Daoy (cell line): ENCODE measurements around the gene ACOT4. TPM values are rescaled to one million over a fixed set of nuclear protein-coding genes. Genes with fewer than 3 reads are reported as not detected.
"Not testable (repeated sequence)": the region's sequence is repeated elsewhere in the genome, so short reads cannot be mapped to it uniquely, and the experiment has no call there.

Experiments
- DNase-seq: peaks from one replicate; pipeline ENCODE4 v3.0.0-alpha.2; 2015; ENCODE audit warnings: low read depth
- total RNA-seq: library from RNA; depleted of rRNA; stranded (reverse); fragments of >200 nt; shearing (Covaris generic); gene quantifications from 2 replicates; pipeline ENCODE4 v1.2.3, GENCODE V29; 2014

Gene ACOT4
- total RNA-seq, 1 experiment from 2014 or later = 1.1 TPM

- DNase-seq = not testable (repeated sequence)
Observed at GRCh38 chr14:73577214-73577613, 14.5 kb upstream of the ACOT4 start.

DNA sequence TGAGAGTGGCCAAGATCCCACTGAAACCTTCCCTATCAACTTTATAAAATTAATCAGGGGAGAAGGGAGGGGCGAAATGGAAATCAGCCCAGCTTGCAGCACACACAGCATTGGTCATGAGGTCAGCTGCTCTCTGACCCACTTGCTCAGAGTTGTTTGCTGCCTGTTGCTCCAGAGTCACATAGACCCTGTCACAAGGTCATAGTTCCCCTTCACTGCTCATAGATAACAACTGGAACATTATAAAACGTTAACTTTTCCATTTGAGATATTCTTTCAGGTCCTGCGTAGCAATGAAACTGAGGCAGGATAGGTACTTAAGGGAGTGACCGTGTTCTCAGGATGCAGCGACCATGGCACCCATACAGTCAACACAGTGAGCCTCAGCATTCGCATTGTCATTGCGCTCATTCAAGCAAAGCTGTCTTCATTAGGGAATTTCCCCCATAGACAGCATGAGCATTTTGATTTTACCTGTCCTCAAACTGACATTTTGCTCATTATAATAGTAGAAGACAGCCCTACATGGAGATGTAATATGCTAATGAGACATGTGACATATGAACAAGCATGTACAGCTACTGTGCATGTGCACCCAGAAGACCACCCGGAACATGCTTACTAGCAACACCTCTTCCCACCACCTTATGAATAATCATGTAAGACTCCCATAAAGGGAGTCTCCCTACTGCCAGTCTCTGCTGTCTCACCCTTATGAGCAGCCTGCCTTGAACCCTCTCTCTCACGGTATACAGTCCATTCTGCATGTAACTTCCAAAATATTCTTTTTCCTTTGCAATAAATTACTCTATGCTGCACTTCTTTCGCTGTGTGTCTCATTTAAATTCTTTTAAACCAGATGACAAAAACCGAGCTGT lies 9.3 kb upstream of the ACOT4 start:
- not testable (repeated sequence) for DNase-seq

DNA sequence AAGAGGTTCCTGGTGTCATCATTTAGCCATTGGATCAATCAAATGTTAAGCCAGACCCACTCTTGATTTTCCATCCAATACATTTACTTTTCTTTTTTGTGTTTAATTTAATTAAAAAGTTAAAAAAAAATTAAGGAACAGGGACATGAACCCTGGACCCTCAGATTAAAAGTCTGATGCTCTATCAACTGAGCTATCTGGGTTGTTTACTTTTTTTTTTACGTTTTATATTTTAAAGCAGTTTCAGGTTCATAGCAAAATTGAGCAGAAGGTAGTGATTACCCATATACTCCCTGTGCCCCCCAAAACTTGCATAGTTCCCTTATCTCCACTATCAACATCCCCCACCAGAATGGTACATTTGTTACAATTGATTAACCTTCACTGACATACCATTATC lies 3.0 kb upstream of the ACOT4 start:
- DNase-seq = no peak

DNA sequence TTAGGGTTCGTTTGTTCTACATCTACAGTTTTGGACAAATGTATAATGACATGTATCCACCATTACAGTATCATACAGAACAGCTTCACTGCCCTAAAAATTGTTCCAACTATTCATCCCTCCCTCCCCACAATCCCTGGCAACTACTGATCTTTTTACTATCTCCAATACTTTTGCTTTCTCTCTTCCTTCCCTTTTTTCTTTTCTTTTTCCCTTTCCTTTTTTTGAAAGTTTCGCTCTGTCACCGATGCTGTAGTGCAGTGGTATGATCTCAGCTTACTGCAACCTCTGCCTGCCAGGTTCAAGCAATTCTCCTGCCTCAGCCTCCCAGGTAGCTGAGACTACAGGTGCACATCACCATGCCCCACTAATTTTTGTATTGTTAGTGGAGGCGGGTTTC lies 2.6 kb upstream of the ACOT4 start:
- DNase-seq = no peak

DNA sequence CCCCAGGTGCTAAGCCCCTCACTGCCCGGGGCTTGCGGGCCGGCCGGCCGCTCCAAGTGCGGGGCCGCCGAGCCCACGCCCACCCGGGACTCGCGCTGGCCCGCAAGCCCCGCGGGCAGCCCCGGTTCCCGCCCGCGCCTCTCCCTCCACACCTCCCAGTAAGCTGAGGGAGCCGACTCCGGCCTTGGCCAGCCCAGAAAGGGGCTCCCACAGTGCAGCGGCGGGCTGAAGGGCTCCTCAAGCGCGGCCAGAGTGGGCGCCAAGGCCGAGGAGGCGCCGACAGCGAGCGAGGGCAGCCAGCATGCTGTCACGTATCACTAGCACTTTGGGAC lies 1.0 kb upstream of the ACOT4 start:
- not testable (repeated sequence) for DNase-seq

DNA sequence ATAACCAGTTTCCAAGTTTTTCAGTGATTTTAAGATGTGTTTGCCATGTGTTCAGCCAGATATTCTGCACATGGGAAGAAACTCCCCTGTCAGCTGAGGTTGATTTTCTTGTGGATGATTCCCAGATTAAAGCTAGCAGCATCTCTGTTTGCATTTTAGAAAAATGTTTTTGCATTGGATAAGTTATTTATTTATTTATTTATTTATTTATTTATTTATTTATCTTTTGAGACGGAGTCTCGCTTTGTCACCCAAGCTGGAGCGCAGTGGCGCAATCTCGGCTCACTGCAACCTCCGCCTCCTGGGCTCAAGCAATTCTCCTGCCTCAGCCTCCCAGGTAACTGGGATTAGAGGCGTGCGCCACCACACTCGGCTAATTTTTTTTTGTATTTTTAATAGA lies 2.8 kb downstream of the ACOT4 start:
- no peak for DNase-seq

DNA sequence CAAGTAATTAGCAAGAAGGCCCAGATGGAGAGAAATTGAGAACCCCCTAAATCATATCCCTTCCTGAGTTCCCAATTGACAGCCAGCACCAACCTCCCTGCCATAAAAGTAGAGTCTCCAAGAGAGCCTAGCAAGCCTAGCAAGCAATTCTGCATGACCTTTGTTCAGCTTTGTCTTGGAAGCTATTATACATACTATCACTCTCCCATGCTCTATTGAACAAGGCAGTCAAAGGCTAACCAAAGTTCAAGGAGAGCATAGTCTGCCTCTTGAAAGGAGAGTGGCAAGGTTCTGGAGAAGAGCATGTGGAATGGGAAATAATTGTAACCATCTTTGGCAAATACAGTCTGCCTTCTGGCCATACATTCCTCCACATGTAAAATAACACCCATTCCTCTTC lies 7.8 kb downstream of the ACOT4 start:
- DNase-seq = no peak

DNA sequence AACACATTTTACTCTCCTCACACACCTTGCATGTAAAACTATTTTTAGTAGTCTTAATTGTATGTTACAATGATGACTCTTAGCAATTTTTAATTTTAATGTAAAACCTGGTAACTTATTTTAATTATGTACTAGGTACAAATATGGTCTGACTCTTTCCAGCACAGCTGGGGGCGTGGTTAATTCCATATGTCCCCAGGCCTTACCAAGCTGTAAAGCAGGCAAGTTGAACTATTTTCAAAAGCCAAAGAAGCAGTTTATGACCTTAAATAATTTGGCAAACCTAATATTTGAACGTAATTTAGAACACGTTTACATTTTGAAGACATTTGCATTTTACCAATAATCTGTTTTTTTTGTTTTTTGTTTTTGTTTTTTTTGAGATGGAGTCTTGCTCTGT lies 11.3 kb downstream of the ACOT4 start:
- no peak for DNase-seq

DNA sequence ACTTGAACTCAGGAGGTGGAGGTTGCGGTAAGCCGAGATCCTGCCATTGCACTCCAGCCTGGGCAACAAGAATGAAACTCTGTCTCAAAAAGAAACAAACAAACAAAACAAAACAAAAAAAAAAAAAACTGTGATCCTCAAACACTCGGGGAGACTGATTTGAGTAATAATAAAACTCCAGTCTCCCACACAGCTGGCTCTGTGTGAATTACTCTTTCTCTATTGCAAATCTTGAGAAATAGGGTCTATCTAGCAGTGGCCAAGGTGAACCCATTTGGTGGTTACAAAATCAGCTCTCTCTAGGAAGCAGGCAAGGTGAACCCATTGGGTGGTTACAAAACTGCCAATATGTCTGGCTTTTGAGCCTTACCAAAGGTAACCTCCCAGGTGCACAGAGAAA lies 14.6 kb downstream of the ACOT4 start:
- DNase-seq = no peak

GRCh38 chr14:73607241-73607640 lies 15.6 kb downstream of the ACOT4 start:
- no peak for DNase-seq

GRCh38 chr14:73610687-73611086 lies 19.0 kb downstream of the ACOT4 start:
- DNase-seq = peak; percentile 19

DNA sequence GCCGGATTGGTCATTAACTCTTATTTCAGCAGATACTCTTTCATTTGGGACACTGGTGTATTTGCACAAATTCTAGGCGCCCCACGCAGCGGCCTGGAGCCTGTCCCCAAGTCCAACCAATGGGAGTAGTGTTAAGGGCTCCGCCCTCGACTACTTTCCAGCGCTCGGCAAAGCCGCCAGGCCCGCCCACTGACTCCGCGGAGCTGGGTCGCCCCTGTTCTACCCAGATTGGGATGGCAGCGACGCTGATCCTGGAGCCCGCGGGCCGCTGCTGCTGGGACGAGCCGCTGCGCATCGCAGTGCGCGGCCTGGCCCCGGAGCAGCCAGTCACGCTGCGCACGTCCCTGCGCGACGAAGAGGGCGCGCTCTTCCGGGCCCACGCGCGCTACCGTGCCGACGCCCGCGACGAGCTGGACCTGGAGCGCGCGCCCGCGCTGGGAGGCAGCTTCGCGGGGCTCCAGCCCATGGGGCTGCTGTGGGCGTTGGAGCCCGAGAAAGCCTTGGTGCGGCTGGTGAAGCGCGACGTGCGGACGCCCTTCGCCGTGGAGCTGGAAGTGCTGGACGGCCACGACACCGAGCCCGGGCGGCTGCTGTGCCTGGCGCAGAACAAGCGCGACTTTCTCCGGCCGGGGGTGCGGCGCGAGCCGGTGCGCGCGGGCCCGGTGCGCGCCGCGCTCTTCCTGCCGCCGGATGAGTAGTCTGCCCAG lies 20.8 kb downstream of the ACOT4 start, which contains the start of gene ACOT6:
ACOT6 (plus strand) TSS at position 179 of the 707 bp plus-strand sequence; CDS start at position 234, 55 bp downstream.
- peak; percentile 81 for DNase-seq

DNA sequence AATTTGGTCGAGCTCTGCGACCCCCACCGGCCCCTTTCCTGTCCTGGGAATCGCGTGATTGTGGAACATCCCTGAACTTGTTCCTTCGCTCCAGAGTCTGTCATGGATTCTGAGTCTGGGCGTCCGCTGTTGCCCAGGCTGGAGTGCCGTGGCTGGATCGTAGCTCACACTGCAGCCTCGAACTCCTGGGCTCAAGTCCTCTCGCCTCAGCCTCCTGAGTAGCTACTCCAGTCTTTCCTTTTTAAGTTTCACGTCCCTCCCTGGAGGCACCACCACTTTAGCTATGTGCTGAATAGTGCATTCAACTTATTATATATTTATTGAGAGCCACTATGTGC lies 21.3 kb downstream of the ACOT4 start:
- no peak for DNase-seq

DNA sequence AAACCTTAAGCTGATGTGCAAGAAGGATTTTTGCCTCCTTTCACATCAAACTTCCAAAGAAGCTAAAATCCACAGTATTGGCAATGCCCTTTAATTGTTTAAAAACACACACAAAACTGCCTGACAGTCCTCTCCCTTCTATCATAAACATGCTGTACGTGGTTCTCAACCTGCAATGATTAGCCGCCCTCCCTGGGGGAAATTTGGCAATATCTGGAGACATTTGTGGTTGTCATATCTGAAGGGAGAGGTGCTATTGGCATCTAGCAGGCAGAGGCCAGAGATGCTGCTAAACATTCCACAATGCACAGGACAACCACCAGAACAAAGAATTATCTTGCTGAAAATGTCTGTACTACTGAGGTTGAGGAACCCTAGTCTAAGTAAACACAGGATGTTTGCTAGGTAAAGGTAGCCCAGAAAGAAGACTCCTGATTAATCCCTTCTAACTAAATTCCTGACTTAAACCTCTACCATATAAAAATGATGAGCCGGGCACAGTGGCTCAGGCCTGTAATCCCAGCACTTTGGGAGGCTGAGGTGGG lies 21.8 kb downstream of the ACOT4 start:
- no peak for DNase-seq

DNA sequence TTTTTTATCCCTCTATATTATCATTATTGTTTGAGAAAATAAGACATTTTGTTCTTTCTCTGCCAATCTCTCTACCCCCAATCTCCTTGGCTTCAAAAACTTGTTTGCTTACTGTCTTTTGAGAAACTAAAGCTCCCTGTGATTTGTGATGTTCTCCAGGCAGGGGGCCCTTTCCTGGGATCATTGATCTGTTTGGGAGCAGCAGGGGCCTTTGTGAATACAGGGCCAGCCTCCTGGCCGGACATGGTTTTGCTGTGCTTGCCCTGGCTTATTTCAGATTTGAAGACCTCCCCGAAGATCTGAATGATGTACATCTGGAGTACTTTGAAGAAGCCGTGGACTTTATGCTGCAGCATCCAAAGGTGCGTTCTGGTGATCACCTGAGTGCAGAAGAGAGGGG lies 25.2 kb downstream of the ACOT4 start:
- DNase-seq = no peak

- DNase-seq = no peak
Observed at GRCh38 chr14:73619524-73619923, 27.9 kb downstream of the ACOT4 start.

DNA sequence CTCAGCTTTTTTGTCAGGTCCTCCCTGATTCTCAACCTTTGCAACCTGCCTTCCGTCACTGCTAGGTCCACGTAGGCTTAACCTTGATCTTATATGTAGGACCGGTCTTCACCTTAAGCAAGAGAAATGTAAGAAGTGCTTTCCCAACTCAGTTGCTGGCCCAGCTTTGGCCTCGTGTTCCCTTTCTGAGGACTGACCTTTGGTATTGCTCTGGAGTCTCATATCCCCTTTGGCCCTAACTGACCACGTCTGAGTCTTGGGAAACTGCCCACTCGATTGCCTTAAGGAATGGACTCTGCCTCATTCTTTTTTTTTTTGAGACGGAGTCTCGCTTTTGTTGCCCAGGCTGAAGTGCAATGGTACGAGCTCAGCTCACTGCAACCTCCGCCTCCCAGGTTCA lies 28.6 kb downstream of the ACOT4 start:
- no peak for DNase-seq

- DNase-seq = no peak
Observed at GRCh38 chr14:73623504-73624054, 31.9 kb downstream of the ACOT4 start.

- no peak for DNase-seq
Observed at GRCh38 chr14:73625706-73626105, 34.0 kb downstream of the ACOT4 start.

DNA sequence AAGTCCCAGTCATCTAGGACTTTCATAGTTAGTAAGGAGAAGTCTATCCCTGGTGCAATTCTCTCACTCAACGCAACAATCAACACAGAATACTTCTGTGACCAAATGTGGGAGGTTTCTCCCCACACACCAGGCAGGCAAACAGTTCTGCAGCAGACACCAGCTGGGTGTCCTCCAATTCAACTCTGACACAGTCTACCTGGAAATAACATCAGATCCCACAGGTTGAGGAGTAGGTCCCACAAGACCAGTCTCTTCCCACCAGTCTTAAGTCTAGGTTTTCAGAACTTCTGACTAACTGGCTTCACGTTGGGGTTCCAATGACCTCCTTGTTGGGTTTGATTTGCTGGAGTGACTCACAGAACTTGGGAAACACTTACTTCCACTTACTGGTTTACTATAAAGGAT lies 35.5 kb downstream of the ACOT4 start:
- no peak for DNase-seq

GRCh38 chr14:73630009-73630780 lies 38.5 kb downstream of the ACOT4 start:
- no peak for DNase-seq
